Fibroblast of peridontal ligament (primary cell): ENCODE results near the gene MRPL19.

Experiments
- DNase-seq: peaks from one replicate; pipeline ENCODE4 v3.0.0-alpha.2; 2010; ENCODE audit errors: extremely low read depth

Gene MRPL19

GRCh38 chr2:75616406-75616805, 30.2 kb upstream of the MRPL19 start:
- no peak for DNase-seq

GRCh38 chr2:75616933-75617332, 29.6 kb upstream of the MRPL19 start:
- no peak for DNase-seq

- DNase-seq, result no peak
Measured at GRCh38 chr2:75619956-75620740, 26.4 kb upstream of the MRPL19 start.

GRCh38 chr2:75621228-75621627, 25.4 kb upstream of the MRPL19 start:
- DNase-seq, result no peak

GRCh38 chr2:75622500-75622899, 24.1 kb upstream of the MRPL19 start:
- peak; percentile 57 for DNase-seq

- DNase-seq, result no peak
Measured at GRCh38 chr2:75622929-75623328, 23.7 kb upstream of the MRPL19 start.

GRCh38 chr2:75627902-75628504, 18.6 kb upstream of the MRPL19 start:
- peak; percentile 86 for DNase-seq

GRCh38 chr2:75632091-75632701, 14.4 kb upstream of the MRPL19 start:
- DNase-seq, result peak; percentile 72

- DNase-seq, result no peak
Measured at GRCh38 chr2:75632813-75633212, 13.8 kb upstream of the MRPL19 start.

- no peak for DNase-seq
Measured at GRCh38 chr2:75633620-75634019, 13.0 kb upstream of the MRPL19 start.

GRCh38 chr2:75634945-75635344, 11.6 kb upstream of the MRPL19 start:
- DNase-seq, result no peak

GRCh38 chr2:75637568-75637967, 9.0 kb upstream of the MRPL19 start:
- DNase-seq, result no peak

GRCh38 chr2:75640621-75641121, 5.9 kb upstream of the MRPL19 start:
- peak; percentile 79 for DNase-seq

- DNase-seq, result peak; percentile 67
Measured at GRCh38 chr2:75641587-75641986, 5.0 kb upstream of the MRPL19 start.

- DNase-seq, result no peak
Measured at GRCh38 chr2:75643980-75644379, 2.6 kb upstream of the MRPL19 start.

GRCh38 chr2:75645643-75646042, 940 bp upstream of the MRPL19 start:
- no peak for DNase-seq

GRCh38 chr2:75646090-75646582, 447 bp upstream of the MRPL19 start:
- no peak for DNase-seq

GRCh38 chr2:75647771-75648170, 1.2 kb downstream of the MRPL19 start:
- no peak for DNase-seq

- no peak for DNase-seq
Measured at GRCh38 chr2:75654012-75654411, 7.4 kb downstream of the MRPL19 start.

- DNase-seq, result peak; percentile 45
Measured at GRCh38 chr2:75655861-75656260, 9.3 kb downstream of the MRPL19 start.

- DNase-seq, result no peak
Measured at GRCh38 chr2:75656563-75656962, 10.0 kb downstream of the MRPL19 start.

- DNase-seq, result no peak
Measured at GRCh38 chr2:75657798-75658197, 11.2 kb downstream of the MRPL19 start.

- DNase-seq, result no peak
Measured at GRCh38 chr2:75666911-75667310, 20.3 kb downstream of the MRPL19 start.
